ENCODE results near the gene KCMF1.

KCMF1 gene

GRCh38 chr2:84989927-84990326 is 19.0 kb downstream of the KCMF1 start:
- no peaks in the 10 kb centered on the region for H3K9me3 Mint-ChIP-seq

DNA sequence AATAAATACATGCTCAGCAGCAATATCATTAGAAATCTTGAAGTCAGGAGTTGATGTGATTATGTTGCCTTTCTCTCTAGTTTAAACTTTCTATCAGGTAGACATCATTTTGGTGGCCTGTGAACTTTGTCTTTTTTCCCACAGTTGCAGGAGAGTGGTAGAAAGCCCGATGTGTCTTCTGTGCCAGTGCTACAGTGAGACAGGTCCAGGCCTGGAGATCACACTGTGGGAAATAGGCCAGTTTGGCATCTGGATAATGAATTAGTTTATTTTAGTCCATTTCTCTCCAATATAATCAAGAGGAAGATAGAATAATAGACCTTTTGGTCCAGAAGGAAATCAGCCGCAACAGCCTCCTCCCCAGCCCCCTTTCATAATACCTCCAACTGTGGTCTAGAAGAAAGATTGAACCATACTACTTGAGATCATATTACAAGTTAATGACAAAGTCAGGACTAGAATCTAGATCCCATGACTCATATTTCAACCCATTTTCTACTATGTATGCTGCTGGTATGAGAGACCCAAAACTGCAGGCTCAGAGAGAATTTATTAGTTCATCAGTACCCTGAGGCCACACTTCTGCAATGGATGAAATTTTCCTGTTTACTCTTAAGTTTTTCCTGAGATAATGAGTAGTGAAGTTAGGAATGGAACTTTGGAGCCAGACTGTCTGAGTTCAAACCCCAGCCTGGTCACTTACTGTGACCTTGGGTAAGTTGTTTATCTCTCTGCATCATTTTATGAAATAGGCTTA is 20.6 kb downstream of the KCMF1 start:
- Mint-ChIP-seq H3K27ac (no peak overlapping the region), H3K27me3 (no peaks in the 10 kb centered on the region), H3K36me3 (ENCODE audit: low read depth) (peaks cover 21% of the 10 kb centered on the region), H3K4me3 (no peak overlapping the region), H3K9me3 (no peaks in the 10 kb centered on the region), H3K4me1 (ENCODE audit: low read depth) (peaks cover 41% of the 10 kb centered on the region)
- no peak for DNase-seq

More at GRCh38 chr2:84989927-84990326, 19.0 kb downstream of the KCMF1 start:
- Mint-ChIP-seq H3K4me3 (no peak overlapping the region), H3K27ac (no peak overlapping the region), H3K4me1 (ENCODE audit: low read depth) (peaks cover 37% of the 10 kb centered on the region), H3K36me3 (ENCODE audit: low read depth) (peaks cover 21% of the 10 kb centered on the region), H3K27me3 (no peaks in the 10 kb centered on the region)
- no peak for DNase-seq

DNA sequence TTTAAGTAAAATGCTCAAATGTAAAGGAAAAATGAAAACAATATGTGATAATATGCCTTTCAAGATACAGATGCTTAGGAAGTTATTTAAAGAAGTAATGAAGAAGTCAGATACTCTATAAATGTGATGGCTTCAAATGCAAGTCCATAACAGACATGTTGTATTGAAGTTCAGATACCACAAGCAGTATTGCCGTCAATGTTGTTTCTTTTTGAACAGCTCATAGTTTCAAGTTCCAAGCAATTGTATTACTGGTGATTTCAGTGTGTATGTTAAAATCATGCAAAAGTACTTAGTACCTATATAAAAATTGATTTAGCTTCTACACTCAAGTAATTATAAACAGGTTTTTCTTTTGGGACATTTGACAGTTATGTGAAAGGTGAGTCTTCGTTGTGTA is 24.9 kb downstream of the KCMF1 start:
- Mint-ChIP-seq H3K4me1 (ENCODE audit: low read depth) (peaks cover 60% of the 10 kb centered on the region), H3K9me3 (no peaks in the 10 kb centered on the region), H3K4me3 (peak overlapping the region; percentile 24), H3K27me3 (no peaks in the 10 kb centered on the region), H3K36me3 (ENCODE audit: low read depth) (peaks cover 26% of the 10 kb centered on the region), H3K27ac (peak overlapping the region; percentile 77)
- DNase-seq, result no peak

- Mint-ChIP-seq H3K36me3 (ENCODE audit: low read depth) (peaks cover 33% of the 10 kb centered on the region), H3K9me3 (no peaks in the 10 kb centered on the region), H3K4me1 (ENCODE audit: low read depth) (peaks cover 70% of the 10 kb centered on the region), H3K27ac (peak overlapping the region; percentile 89), H3K27me3 (no peaks in the 10 kb centered on the region), H3K4me3 (no peak overlapping the region)
- DNase-seq, result no peak
Measured at GRCh38 chr2:84996909-84997308, 25.9 kb downstream of the KCMF1 start.

GRCh38 chr2:84999553-84999955 is 28.6 kb downstream of the KCMF1 start:
- Mint-ChIP-seq H3K4me1 (ENCODE audit: low read depth) (peaks cover 81% of the 10 kb centered on the region), H3K9me3 (peaks cover 3% of the 10 kb centered on the region), H3K27me3 (no peaks in the 10 kb centered on the region), H3K27ac (peak overlapping the region; percentile 96), H3K36me3 (ENCODE audit: low read depth) (peaks cover 35% of the 10 kb centered on the region), H3K4me3 (peak overlapping the region; percentile 42)
- DNase-seq, result no peak

GRCh38 chr2:85001595-85001994 is 30.6 kb downstream of the KCMF1 start:
- Mint-ChIP-seq H3K9me3 (peaks cover 3% of the 10 kb centered on the region), H3K27me3 (no peaks in the 10 kb centered on the region), H3K4me1 (ENCODE audit: low read depth) (peaks cover 71% of the 10 kb centered on the region), H3K27ac (peak overlapping the region; percentile 88), H3K36me3 (ENCODE audit: low read depth) (peaks cover 36% of the 10 kb centered on the region), H3K4me3 (no peak overlapping the region)
- no peak for DNase-seq

DNA sequence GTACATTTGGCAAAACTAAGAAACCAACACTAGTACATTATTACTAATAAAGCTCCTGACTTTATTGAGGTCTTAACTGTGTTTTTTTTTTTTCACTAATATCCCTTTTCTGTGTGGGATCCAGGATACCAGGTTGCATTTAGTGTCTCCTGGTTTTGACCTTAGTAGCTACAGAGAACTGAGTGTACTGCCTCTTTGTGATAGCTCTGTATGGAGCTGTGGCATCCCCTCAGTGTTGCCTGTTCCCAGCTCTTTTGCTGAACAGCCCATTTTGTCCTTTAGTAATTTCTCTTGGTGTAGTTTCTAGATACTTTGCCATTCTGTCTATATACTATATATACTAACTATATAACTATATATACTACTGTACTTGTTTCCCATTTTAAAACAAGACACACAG is 31.6 kb downstream of the KCMF1 start:
- Mint-ChIP-seq H3K27ac (peak overlapping the region; percentile 88), H3K4me1 (ENCODE audit: low read depth) (peaks cover 71% of the 10 kb centered on the region), H3K36me3 (ENCODE audit: low read depth) (peaks cover 39% of the 10 kb centered on the region), H3K27me3 (no peaks in the 10 kb centered on the region), H3K9me3 (peaks cover 3% of the 10 kb centered on the region), H3K4me3 (no peak overlapping the region)
- no peak for DNase-seq

DNA sequence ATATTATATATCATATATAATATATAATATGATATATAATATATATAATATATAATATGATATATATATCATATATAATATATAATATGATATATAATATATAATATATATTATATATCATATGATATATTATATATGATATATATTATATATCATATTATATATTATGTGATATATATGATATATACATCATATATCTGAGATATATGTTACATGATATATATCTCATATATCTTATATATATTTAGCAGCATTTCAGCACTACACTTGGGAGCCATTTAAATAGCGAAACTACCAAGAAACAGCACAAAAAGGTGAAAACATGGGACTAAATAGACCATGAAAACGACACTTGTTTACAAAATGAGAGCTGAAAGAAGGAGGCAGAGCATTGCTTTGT is 37.3 kb downstream of the KCMF1 start:
- Mint-ChIP-seq H3K4me1 (ENCODE audit: low read depth) (peaks cover 76% of the 10 kb centered on the region), H3K36me3 (ENCODE audit: low read depth) (peaks cover 66% of the 10 kb centered on the region), H3K9me3 (peaks cover 18% of the 10 kb centered on the region), H3K4me3 (no peak overlapping the region), H3K27me3 (no peaks in the 10 kb centered on the region), H3K27ac (peak overlapping the region; percentile 87)
- DNase-seq, result no peak

DNA sequence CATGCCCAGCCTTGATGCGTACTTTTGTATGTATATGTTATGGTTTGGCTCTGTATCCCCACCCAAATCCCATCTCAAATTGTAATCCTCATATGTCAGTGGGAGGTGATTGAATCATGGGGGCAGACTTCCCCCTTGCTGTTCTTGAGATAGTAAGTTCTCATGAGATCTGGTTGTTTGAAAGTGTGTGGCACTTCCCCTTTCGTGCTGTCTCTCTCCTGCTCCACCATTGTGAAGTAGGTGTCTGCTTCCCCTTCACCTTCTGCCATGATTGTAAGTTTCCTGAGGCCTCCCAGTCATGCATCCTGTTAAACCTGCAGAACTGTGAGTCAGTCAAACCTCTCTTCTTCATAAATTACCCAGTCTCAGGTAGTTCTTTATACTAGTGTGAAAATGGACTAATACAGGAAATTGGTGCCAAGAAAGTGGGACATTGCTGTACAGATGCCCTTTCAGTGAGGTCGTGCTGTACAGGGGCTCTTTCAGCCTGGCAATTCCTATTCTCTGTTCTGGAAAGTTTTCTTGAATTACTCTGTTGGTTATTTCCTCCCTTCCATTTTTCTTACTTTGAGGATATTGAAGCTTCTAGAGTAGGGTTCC is 38.2 kb downstream of the KCMF1 start:
- Mint-ChIP-seq H3K9me3 (peaks cover 15% of the 10 kb centered on the region), H3K36me3 (ENCODE audit: low read depth) (peaks cover 63% of the 10 kb centered on the region), H3K27ac (peak overlapping the region; percentile 87), H3K4me3 (peak overlapping the region; percentile 3), H3K27me3 (no peaks in the 10 kb centered on the region), H3K4me1 (ENCODE audit: low read depth) (peaks cover 77% of the 10 kb centered on the region)
- no peak for DNase-seq

- no peak for DNase-seq
- Mint-ChIP-seq H3K4me1 (ENCODE audit: low read depth) (peaks cover 86% of the 10 kb centered on the region), H3K4me3 (no peak overlapping the region), H3K36me3 (ENCODE audit: low read depth) (peaks cover 58% of the 10 kb centered on the region), H3K9me3 (peaks cover 15% of the 10 kb centered on the region), H3K27me3 (no peaks in the 10 kb centered on the region), H3K27ac (peak overlapping the region; percentile 87)
Measured at GRCh38 chr2:85010404-85010803, 39.4 kb downstream of the KCMF1 start.

- peaks cover 15% of the 10 kb centered on the region for H3K9me3 Mint-ChIP-seq
- no peaks in the 10 kb centered on the region for H3K27me3 Mint-ChIP-seq
- no peak for DNase-seq
- H3K27ac Mint-ChIP-seq, result peak overlapping the region; percentile 87
- H3K36me3 Mint-ChIP-seq (ENCODE audit: low read depth), result peaks cover 53% of the 10 kb centered on the region
- peaks cover 87% of the 10 kb centered on the region for H3K4me1 Mint-ChIP-seq (ENCODE audit: low read depth)
- no peak overlapping the region for H3K4me3 Mint-ChIP-seq
Measured at GRCh38 chr2:85011098-85011497, 40.1 kb downstream of the KCMF1 start.

- H3K9me3 Mint-ChIP-seq, result peaks cover 15% of the 10 kb centered on the region
- peaks cover 89% of the 10 kb centered on the region for H3K4me1 Mint-ChIP-seq (ENCODE audit: low read depth)
- H3K36me3 Mint-ChIP-seq (ENCODE audit: low read depth), result peaks cover 50% of the 10 kb centered on the region
- no peaks in the 10 kb centered on the region for H3K27me3 Mint-ChIP-seq
- peak overlapping the region; percentile 87 for H3K27ac Mint-ChIP-seq
- no peak overlapping the region for H3K4me3 Mint-ChIP-seq
- DNase-seq, result no peak
Measured at GRCh38 chr2:85011747-85012146, 40.8 kb downstream of the KCMF1 start.

DNA sequence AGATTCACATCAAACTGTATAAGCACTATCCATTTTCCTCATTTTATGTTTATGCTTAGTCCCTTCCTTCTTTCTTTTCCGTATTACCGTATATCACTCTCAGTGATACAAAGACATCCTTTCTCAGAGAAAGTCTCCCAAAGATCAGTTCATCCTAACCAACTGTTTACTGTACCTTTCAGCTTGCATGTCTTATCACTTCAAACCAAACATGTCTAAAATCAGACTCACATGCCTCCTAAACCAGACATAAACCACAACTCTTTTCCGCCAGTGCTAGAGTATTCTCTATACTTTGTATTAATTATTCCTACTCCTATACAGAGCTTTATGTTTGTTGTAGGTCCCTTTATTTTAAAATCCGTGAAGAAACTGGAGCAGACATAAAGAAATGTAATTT is 41.5 kb downstream of the KCMF1 start:
- Mint-ChIP-seq H3K9me3 (peaks cover 15% of the 10 kb centered on the region), H3K4me3 (no peak overlapping the region), H3K4me1 (ENCODE audit: low read depth) (peaks cover 88% of the 10 kb centered on the region), H3K36me3 (ENCODE audit: low read depth) (peaks cover 45% of the 10 kb centered on the region), H3K27ac (peak overlapping the region; percentile 91), H3K27me3 (no peaks in the 10 kb centered on the region)
- DNase-seq, result no peak

DNA sequence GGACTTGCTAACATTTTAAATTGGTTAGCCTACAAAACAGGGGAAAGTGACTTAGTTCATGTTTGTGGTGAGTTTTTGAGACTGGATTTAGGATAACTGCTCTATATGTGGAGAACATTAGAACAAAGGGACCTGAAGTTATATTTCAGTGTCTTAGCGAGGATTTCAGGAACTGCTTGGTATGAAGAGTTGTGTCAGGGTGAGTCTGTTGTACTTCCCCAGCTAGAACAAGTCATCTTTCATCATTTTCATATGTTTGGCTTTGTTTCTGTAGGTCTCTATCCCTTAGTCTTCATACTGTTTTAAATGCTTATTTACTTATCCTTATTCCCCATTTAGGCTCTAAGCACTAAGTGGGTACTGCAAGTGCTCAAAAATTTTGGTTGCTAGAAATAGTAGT is 41.9 kb downstream of the KCMF1 start:
- H3K4me1 Mint-ChIP-seq (ENCODE audit: low read depth), result peaks cover 91% of the 10 kb centered on the region
- peaks cover 15% of the 10 kb centered on the region for H3K9me3 Mint-ChIP-seq
- H3K27me3 Mint-ChIP-seq, result no peaks in the 10 kb centered on the region
- H3K36me3 Mint-ChIP-seq (ENCODE audit: low read depth), result peaks cover 42% of the 10 kb centered on the region
- no peak overlapping the region for H3K4me3 Mint-ChIP-seq
- DNase-seq, result no peak
- H3K27ac Mint-ChIP-seq, result peak overlapping the region; percentile 91

DNA sequence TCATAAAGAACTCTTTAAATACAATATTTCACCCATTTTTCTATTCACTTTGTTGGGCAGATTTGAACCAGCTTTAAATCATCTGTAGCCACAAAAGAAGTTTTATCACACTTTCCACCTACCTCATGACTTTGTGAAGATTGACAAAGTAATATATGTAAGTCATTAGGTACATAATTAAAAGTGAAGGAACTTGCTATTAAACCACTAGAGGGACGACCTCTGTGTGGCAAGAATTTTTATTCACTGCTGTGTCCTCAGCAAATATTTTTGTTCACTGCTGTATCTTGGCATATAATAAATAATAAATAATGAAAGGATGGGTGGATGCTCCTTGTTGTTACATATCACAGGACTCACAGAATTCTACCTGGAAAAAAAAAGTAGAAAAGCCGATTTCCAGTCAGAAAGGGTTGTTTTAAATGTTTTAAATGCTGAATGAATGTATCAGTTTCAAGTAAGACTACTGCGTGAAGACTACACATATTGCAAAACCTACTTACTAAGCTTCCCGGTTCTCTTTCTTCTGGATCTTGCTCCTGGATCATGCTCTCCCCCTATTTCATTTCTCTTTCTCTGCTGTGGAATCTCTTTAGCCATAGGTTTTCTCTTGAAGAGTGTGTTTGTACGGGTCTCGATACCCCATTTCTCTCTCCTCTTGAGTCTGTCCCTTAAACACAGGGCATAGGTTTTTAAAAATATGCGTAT is 44.8 kb downstream of the KCMF1 start:
- Mint-ChIP-seq H3K36me3 (ENCODE audit: low read depth) (peaks cover 29% of the 10 kb centered on the region), H3K27me3 (no peaks in the 10 kb centered on the region), H3K27ac (peak overlapping the region; percentile 91), H3K9me3 (peaks cover 4% of the 10 kb centered on the region), H3K4me1 (ENCODE audit: low read depth) (peaks cover 84% of the 10 kb centered on the region), H3K4me3 (no peak overlapping the region)
- DNase-seq, result no peak

Measured in activated T-cell treated with anti-CD3 and anti-CD28 coated beads, Interleukin-2, amount 50 U/mL, for 24 hours (primary cell).